MM.1S (cell line): Measurements from ENCODE around the gene SYNRG.

Source experiments
- DNase-seq: peaks from one replicate; pipeline ENCODE4 v3.0.0-alpha.2; 2015
- H2AFZ ChIP-seq: fragments of 300-600 bp; sonication (generic); 2 replicates; pipeline ENCODE4 v1.6.0; 2016; ENCODE audit warnings: antibody characterized with exemption, low read length
- H3F3A ChIP-seq: fragments of 300-600 bp; sonication (generic); 2 replicates; pipeline ENCODE4 v1.6.1; 2016; ENCODE audit warnings: mild to moderate bottlenecking, antibody characterized with exemption, low read length, moderate library complexity, mixed read lengths; ENCODE audit not compliant: insufficient read depth
- H3K27ac ChIP-seq: fragments of 300-600 bp; sonication (generic); 2 replicates; pipeline ENCODE4 v1.5.1; 2016; ENCODE audit warnings: mild to moderate bottlenecking, low read length
- H3K27me3 ChIP-seq: fragments of 300-600 bp; sonication (generic); replicated peaks from 2 replicates; pipeline ENCODE4 v1.6.0; 2016; ENCODE audit warnings: low read length; ENCODE audit not compliant: insufficient read depth
- H3K36me3 ChIP-seq: fragments of 300-600 bp; sonication (generic); replicated peaks from 2 replicates; pipeline ENCODE4 v1.6.1; 2016; ENCODE audit warnings: mild to moderate bottlenecking, low read length, mixed read lengths; ENCODE audit not compliant: insufficient read depth
- H3K4me1 ChIP-seq: fragments of 300-600 bp; sonication (generic); 2 replicates; pipeline ENCODE4 v1.6.1; 2016; ENCODE audit warnings: low read length, mixed read lengths
- H3K4me2 ChIP-seq: fragments of 300-600 bp; sonication (generic); 2 replicates; pipeline ENCODE4 v1.6.0; 2016; ENCODE audit warnings: low read depth, low read length
- H3K4me3 ChIP-seq: fragments of 300-600 bp; sonication (generic); 2 replicates; pipeline ENCODE4 v1.5.1; 2016; ENCODE audit warnings: low read length, mixed read lengths
- H3K79me2 ChIP-seq: fragments of 300-600 bp; sonication (generic); 2 replicates; pipeline ENCODE4 v1.6.1; 2016; ENCODE audit warnings: mixed run types, low read length, mixed read lengths
- H3K9ac ChIP-seq: fragments of 300-600 bp; sonication (generic); 2 replicates; pipeline ENCODE4 v1.6.1; 2016; ENCODE audit warnings: low read length, mixed read lengths
- H3K9me2 ChIP-seq: fragments of 300-600 bp; sonication (generic); replicated peaks from 2 replicates; pipeline ENCODE4 v1.6.1; 2016; ENCODE audit warnings: mild to moderate bottlenecking, low read length, mixed read lengths; ENCODE audit not compliant: insufficient read depth
- H3K9me3 ChIP-seq: fragments of 300-600 bp; sonication (generic); replicated peaks from 2 replicates; pipeline ENCODE4 v1.6.1; 2016; ENCODE audit warnings: mild to moderate bottlenecking, low read length, mixed read lengths; ENCODE audit not compliant: insufficient read depth
- H4K20me1 ChIP-seq: fragments of 300-600 bp; sonication (generic); 2 replicates; pipeline ENCODE4 v1.6.1; 2016; ENCODE audit warnings: mild to moderate bottlenecking, low read length, moderate library complexity, mixed read lengths; ENCODE audit not compliant: insufficient read depth
- CTCF ChIP-seq: fragments of 300-600 bp; sonication (generic); IDR thresholded peaks from 2 replicates; pipeline ENCODE4 v1.5.1; 2016; ENCODE audit warnings: antibody characterized with exemption, low read length, mixed read lengths
- EZH2 ChIP-seq: fragments of 300-600 bp; sonication (generic); optimal IDR thresholded peaks from 2 replicates; pipeline ENCODE3; 2017; ENCODE audit warnings: low read depth, mild to moderate bottlenecking, antibody characterized with exemption, low read length, mixed read lengths
- EZH2phosphoT487 ChIP-seq: fragments of 300-600 bp; sonication (generic); IDR thresholded peaks from 2 replicates; pipeline ENCODE4 v1.6.1; 2018; ENCODE audit warnings: antibody characterized with exemption, low read length

The SYNRG gene

GRCh38 chr17:37585066-37585465, 24.2 kb downstream of the SYNRG start:
- no peak overlapping the region for H3K27ac ChIP-seq
- no peaks in the 10 kb centered on the region for H3K4me1 ChIP-seq
- H3F3A ChIP-seq = no peaks in the 10 kb centered on the region
- H3K9ac ChIP-seq = no peak overlapping the region
- no peak overlapping the region for H3K4me3 ChIP-seq
- peaks cover 32% of the 10 kb centered on the region for H3K79me2 ChIP-seq
- peaks cover 16% of the 10 kb centered on the region for H3K36me3 ChIP-seq
- H2AFZ ChIP-seq = no peak overlapping the region
- H3K9me3 ChIP-seq = no peaks in the 10 kb centered on the region
- DNase-seq = no peak
- H3K27me3 ChIP-seq = no peaks in the 10 kb centered on the region
- no peaks in the 10 kb centered on the region; the same call in 1 of the 2 replicates for H4K20me1 ChIP-seq
- TF ChIP-seq CTCF (no peak), EZH2 (no peak), EZH2phosphoT487 (no peak)
- H3K9me2 ChIP-seq = no peaks in the 10 kb centered on the region
- no peak overlapping the region for H3K4me2 ChIP-seq

GRCh38 chr17:37576281-37576680, 32.9 kb downstream of the SYNRG start:
- Histone ChIP-seq H3K9me3 (no peaks in the 10 kb centered on the region), H3K36me3 (no peaks in the 10 kb centered on the region; the same call in 1 of the 2 replicates), H4K20me1 (no peaks in the 10 kb centered on the region), H3K27me3 (no peaks in the 10 kb centered on the region), H2AFZ (no peak overlapping the region), H3F3A (no peaks in the 10 kb centered on the region), H3K79me2 (no peaks in the 10 kb centered on the region), H3K4me2 (no peak overlapping the region), H3K27ac (no peak overlapping the region), H3K9ac (no peak overlapping the region), H3K4me1 (no peaks in the 10 kb centered on the region), H3K4me3 (no peak overlapping the region), H3K9me2 (no peaks in the 10 kb centered on the region)
- no peak for DNase-seq
- no peak for TF ChIP-seq CTCF
- no peak for TF ChIP-seq EZH2
- TF ChIP-seq EZH2phosphoT487 = no peak

GRCh38 chr17:37574427-37574826, 34.8 kb downstream of the SYNRG start:
- no peaks in the 10 kb centered on the region for H3K27me3 ChIP-seq
- H3K36me3 ChIP-seq = peaks cover 11% of the 10 kb centered on the region; the same call in 1 of the 2 replicates

More at GRCh38 chr17:37574427-37574826, 34.8 kb downstream of the SYNRG start:
- no peaks in the 10 kb centered on the region for H4K20me1 ChIP-seq
- H3K4me3 ChIP-seq = no peak overlapping the region
- H3K79me2 ChIP-seq = no peaks in the 10 kb centered on the region
- H2AFZ ChIP-seq = no peak overlapping the region
- no peak overlapping the region for H3K27ac ChIP-seq
- H3K4me2 ChIP-seq = no peak overlapping the region
- no peaks in the 10 kb centered on the region for H3K4me1 ChIP-seq
- no peaks in the 10 kb centered on the region for H3K9me3 ChIP-seq
- no peaks in the 10 kb centered on the region for H3K9me2 ChIP-seq
- DNase-seq = no peak
- no peaks in the 10 kb centered on the region for H3F3A ChIP-seq
- TF ChIP-seq EZH2 (no peak), CTCF (no peak), EZH2phosphoT487 (no peak)
- no peak overlapping the region for H3K9ac ChIP-seq
